ENCODE results near the gene SYCN. TPM values are rescaled to one million over a fixed set of nuclear protein-coding genes. Genes with fewer than 3 reads are reported as not detected.
"Not testable (repeated sequence)": the region's sequence is repeated elsewhere in the genome, so short reads cannot be mapped to it uniquely, and the experiment has no call there.

SYCN gene
- total and polyA plus RNA-seq, 12 donors, result 0.55 TPM; not detected in 11

DNA sequence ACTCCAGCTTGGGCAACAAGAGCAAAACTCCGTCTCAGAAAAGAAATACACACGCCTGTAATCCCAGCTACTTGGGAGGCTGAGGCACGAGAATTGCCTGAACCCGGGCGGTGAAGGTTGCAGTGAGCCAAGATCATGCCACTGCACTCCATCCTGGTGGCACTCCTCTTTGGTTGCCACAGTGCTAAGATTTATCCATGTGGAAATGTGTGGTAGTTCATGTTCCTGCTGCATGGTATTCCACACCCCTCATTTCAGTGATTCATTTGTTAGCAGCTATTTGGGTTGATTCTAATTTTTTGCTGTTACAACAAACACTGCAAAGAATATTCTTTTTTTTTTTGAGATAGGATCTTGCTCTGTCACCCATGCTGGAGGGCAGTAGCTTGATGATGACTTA lies 28.6 kb upstream of the SYCN start:
- no peak for DNase-seq
- intact Hi-C loops (cut with DNase I), result no loop called here
- Histone ChIP-seq H3K36me3 (no peaks in the 10 kb centered on the region), H3K27me3 (peaks cover 0 to 46% (median 25%) of the 10 kb centered on the region in 7 donors), H3K27ac (no peak overlapping the region), H3K9me3 (no peaks in the 10 kb centered on the region), H3K4me3 (no peak overlapping the region), H3K4me1 (no peaks in the 10 kb centered on the region)
- ATAC-seq, result no peak
- TF ChIP-seq CTCF (IDR thresholded peaks at IDR 0.05), result no peak
- WGBS, 2 donors, result 85 to 87% methylated on average over 5 of the region's 5 CpGs

DNA sequence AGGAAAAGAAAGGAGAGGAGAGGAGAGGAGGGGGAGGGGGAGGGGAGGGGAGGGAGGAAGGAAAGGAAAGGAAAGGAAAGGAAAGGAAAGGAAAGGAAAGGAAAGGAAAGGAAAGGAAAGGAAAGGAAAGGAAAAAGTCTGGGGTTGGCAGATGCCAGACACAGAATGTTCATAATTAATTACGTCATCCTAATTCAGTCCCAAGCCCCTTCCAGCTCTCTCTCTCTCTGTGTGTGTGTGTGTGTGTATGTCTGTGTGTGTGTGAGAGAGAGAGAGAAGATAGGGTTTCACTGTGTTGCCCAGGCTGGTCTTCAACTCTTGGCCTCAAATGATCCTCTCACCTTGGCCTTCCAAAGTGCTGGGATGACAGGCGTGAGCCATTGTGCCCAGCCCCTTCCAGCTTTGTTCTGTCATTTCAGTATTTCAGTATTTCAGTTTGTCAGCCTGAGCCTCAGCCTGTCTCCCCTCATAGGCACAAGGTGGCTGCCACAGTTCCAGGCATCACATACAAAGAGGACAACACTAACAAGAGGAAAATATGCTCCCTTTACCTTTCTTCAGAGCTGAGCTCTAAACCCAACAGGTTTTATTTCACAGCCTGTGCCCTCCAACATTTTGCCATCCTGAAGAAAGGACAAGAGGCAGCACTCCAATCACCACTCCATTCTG lies 26.2 kb upstream of the SYCN start:
- intact Hi-C loops (cut with DNase I), result no loop called here
- ATAC-seq (no peak), DNase-seq (no peak)
- Histone ChIP-seq H3K4me3 (no peak overlapping the region), H3K4me1 (no peaks in the 10 kb centered on the region), H3K27ac (no peak overlapping the region), H3K9me3 (no peaks in the 10 kb centered on the region), H3K36me3 (no peaks in the 10 kb centered on the region), H3K27me3 (peaks cover 0 to 40% (median 8%) of the 10 kb centered on the region in 7 donors)
- TF ChIP-seq CTCF (IDR thresholded peaks at IDR 0.05), result no peak
- WGBS, 2 donors, result 79 to 84% methylated on average over 2 of the region's 2 CpGs

DNA sequence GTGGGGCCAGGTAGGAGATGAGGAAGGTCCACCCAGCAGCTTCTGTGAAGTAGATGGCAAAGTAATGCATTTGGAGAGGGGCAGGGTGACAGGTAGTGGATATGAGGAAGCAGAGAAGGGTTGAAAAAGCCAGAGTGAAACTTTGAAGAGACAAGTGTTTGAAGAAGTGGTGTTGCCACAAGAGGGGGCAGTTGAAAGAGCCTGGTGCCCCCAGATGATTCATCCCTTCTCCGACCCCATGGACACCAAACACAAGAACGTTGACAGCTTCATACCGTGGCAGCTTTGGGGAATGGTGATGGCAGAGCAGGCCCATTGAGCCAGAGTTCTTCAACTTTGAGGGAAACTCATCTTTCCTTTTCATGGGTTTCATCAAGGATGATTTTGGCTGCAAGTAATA lies 20.8 kb upstream of the SYCN start:
- Histone ChIP-seq H3K4me1 (no peaks in the 10 kb centered on the region), H3K27me3 (peaks cover 0 to 75% (median 47%) of the 10 kb centered on the region in 7 donors), H3K4me3 (no peak overlapping the region), H3K9me3 (no peaks in the 10 kb centered on the region), H3K36me3 (no peaks in the 10 kb centered on the region), H3K27ac (no peak overlapping the region)
- ATAC-seq (no peak), DNase-seq (no peak)
- TF ChIP-seq CTCF (IDR thresholded peaks at IDR 0.05), result no peak
- intact Hi-C loops (cut with DNase I), result no loop called here
- WGBS, 2 donors, result 25 to 26% methylated on average over 3 of the region's 3 CpGs

GRCh38 chr19:39223703-39224279 lies 19.7 kb upstream of the SYCN start:
- WGBS, 2 donors, result 16 to 25% methylated on average over 4 of the region's 4 CpGs
- intact Hi-C loops (cut with DNase I), result no loop called here

DNA sequence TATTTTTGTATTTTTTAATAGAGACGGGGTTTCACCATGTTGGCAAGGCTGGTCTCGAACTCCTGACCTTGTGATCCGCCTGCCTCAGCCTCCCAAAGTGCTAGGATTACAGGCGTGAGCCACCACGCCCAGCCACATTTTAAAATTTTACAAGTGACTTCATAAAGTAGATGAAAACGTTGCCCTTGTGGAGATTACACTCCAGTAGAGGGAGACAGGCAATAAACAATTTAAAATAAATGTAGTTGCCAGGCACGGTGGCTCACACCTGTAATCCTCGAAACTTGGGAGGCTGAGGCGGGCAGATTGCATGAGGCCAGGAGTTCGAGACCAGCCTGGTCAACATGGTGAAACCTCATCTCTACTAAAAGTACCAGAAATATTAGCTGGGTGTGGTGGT lies 15.0 kb upstream of the SYCN start:
- H3K4me1 ChIP-seq, H3K27ac ChIP-seq, H3K36me3 ChIP-seq, DNase-seq, H3K4me3 ChIP-seq, ATAC-seq: not testable (repeated sequence)
- WGBS, 2 donors, result 69 to 72% methylated on average over 10 of the region's 10 CpGs
- intact Hi-C loops (cut with DNase I), result loop anchor here in 1 of 10 donors (10.0 kb wide), 1 partner anchor 106 kb away; the partner anchor contains the start of gene LRFN1
- Histone ChIP-seq H3K27me3 (peaks cover 0 to 79% (median 67%) of the 10 kb centered on the region in 7 donors), H3K9me3 (peaks cover 0 to 27% (median 4%) of the 10 kb centered on the region in 11 donors)

More at GRCh38 chr19:39223703-39224279, 19.7 kb upstream of the SYCN start:
- no peak for ATAC-seq
- Histone ChIP-seq H3K27me3 (peaks cover 0 to 75% (median 52%) of the 10 kb centered on the region in 7 donors), H3K36me3 (no peaks in the 10 kb centered on the region), H3K27ac (no peak overlapping the region), H3K9me3 (no peaks in the 10 kb centered on the region), H3K4me1 (no peaks in the 10 kb centered on the region), H3K4me3 (no peak overlapping the region)
- no peak for TF ChIP-seq CTCF (IDR thresholded peaks at IDR 0.05)
- no peak for DNase-seq
